ENCODE data around the gene OCIAD1. TPM values are rescaled to one million over a fixed set of nuclear protein-coding genes. Genes with fewer than 3 reads are reported as not detected.

Gene OCIAD1
- 100 to 1,000 TPM; 104 to 264 (median 115) TPM for total RNA-seq

GRCh38 chr4:48830706-48831531 is at the start of gene OCIAD1:
OCIAD1 (plus strand) TSS chr4:48831088; CDS start chr4:48832625, 1,537 bp downstream.
- no peaks in the 10 kb centered on the region for H3K27me3 ChIP-seq
- in situ Hi-C loops (cut with MboI; ENCODE audit: low pct_ligation_motif_present in 1 of 4, low pct_unique_long_range_greater_than_20kb in 1 of 4, low sequenced_read_pairs in 3 of 4) (loop anchor here in 1 of 4 donors (10.0 kb wide), 1 partner anchor 46 kb away; the partner anchor contains the start of gene FRYL), intact Hi-C loops (cut with DNase I; ENCODE audit: low total_unique reads) (loop anchor here (2.0 kb wide), 1 partner anchor 52 kb away; no protein-coding TSS in a partner anchor)
- peak within 1 kb of the TSS; percentile 90 to 96 (median 93) for H3K27ac ChIP-seq
- peaks cover 0 to 23% (median 10%) of the 10 kb centered on the region in 4 donors for H3K36me3 ChIP-seq
- H3K4me3 ChIP-seq: peak within 1 kb of the TSS; percentile 64 to 87 (median 75)
- WGBS, 2 donors (ENCODE audit: low coverage in 1 of 2): 1 to 3% methylated on average over 5 to 50 of the region's 56 CpGs
- DNase-seq: peak; percentile 98
- peaks cover 9 to 17% (median 15%) of the 10 kb centered on the region in 4 donors for H3K4me1 ChIP-seq
- TF ChIP-seq POLR2AphosphoS5 (IDR thresholded peaks at IDR 0.05) (peak; percentile 48 to 74 (median 65)), EP300 (IDR thresholded peaks at IDR 0.05; ENCODE audit: low read depth) (no peak), POLR2A (IDR thresholded peaks at IDR 0.05) (peak; percentile 40)
- no peaks in the 10 kb centered on the region for H3K9me3 ChIP-seq

DNA sequence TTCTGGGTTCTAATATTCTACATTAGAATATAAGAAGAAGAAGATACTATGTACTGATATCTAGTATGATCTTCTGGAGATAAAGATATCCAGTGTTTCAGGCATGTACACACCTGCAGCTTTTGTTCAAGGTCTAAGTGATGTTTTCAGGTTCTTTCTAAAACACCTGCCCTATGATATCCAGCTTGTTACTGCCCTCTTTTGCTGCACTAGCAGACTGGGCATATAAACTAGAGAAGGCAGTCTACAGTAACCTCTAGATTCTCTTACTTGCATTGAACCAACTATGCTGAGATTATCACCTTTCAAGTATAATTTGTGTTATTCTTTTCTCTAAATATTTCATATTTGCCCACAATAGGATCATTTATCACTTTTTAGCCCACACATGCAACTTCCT is 48.9 kb upstream of the OCIAD1 start:
- TF ChIP-seq POLR2A (IDR thresholded peaks at IDR 0.05) (no peak), EP300 (IDR thresholded peaks at IDR 0.05; ENCODE audit: low read depth) (no peak), POLR2AphosphoS5 (IDR thresholded peaks at IDR 0.05) (no peak), CTCF (IDR thresholded peaks at IDR 0.05) (no peak)
- H3K4me1 ChIP-seq: peaks cover 4 to 24% (median 20%) of the 10 kb centered on the region in 4 donors
- intact Hi-C loops (cut with DNase I; ENCODE audit: low total_unique reads): no loop called here
- no peaks in the 10 kb centered on the region for H3K27me3 ChIP-seq
- peak overlapping the region in 1 of 4 donors; percentile 98 for H3K27ac ChIP-seq
- H3K36me3 ChIP-seq: no peaks in the 10 kb centered on the region
- no peak for DNase-seq
- no peaks in the 10 kb centered on the region for H3K9me3 ChIP-seq
- no peak overlapping the region for H3K4me3 ChIP-seq
- in situ Hi-C loops (cut with MboI; ENCODE audit: low pct_ligation_motif_present in 1 of 4, low pct_unique_long_range_greater_than_20kb in 1 of 4, low sequenced_read_pairs in 3 of 4): loop anchor here in 3 of 4 donors (10.0 to 25.0 kb wide), 3 partner anchors 53 to 445 kb away; partner anchors contain the start of genes SLAIN2 (in 2 of the 3) and OCIAD1 (in 1 of the 3)

DNA sequence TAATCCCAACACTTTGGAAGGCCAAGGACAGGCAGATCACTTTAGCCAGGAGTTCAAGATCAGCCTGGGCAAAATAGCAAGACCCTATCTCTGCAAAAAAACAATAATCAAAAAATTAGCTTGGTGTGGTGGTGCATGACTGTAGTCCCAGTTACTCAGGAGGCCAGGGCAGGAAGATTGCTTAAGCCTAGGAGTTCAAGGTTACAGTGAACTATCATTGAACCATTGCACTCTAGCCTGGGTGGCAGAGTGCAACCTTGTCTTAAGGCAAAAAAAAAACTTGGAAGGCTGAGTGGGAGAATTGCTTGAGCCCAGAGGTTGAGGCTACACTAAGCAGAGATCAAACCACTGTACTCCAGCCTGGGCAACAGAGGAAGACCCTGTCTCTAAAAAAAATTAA is 45.6 kb upstream of the OCIAD1 start:
- in situ Hi-C loops (cut with MboI; ENCODE audit: low pct_ligation_motif_present in 1 of 4, low pct_unique_long_range_greater_than_20kb in 1 of 4, low sequenced_read_pairs in 3 of 4): loop anchor here in 3 of 4 donors (10.0 to 25.0 kb wide), 3 partner anchors 49 to 448 kb away; partner anchors contain the start of genes SLAIN2 (in 2 of the 3) and OCIAD1 (in 1 of the 3)
- Histone ChIP-seq H3K4me1 (peaks cover 0 to 9% (median 5%) of the 10 kb centered on the region in 4 donors), H3K9me3 (no peaks in the 10 kb centered on the region), H3K4me3 (no peak overlapping the region), H3K36me3 (no peaks in the 10 kb centered on the region), H3K27ac (no peak overlapping the region), H3K27me3 (no peaks in the 10 kb centered on the region)
- no peak for TF ChIP-seq POLR2A (IDR thresholded peaks at IDR 0.05)
- TF ChIP-seq CTCF (IDR thresholded peaks at IDR 0.05): no peak
- no peak for TF ChIP-seq EP300 (IDR thresholded peaks at IDR 0.05; ENCODE audit: low read depth)
- TF ChIP-seq POLR2AphosphoS5 (IDR thresholded peaks at IDR 0.05): no peak
- no peak for DNase-seq
- intact Hi-C loops (cut with DNase I; ENCODE audit: low total_unique reads): no loop called here

GRCh38 chr4:48786549-48786948 is 44.3 kb upstream of the OCIAD1 start:
- Histone ChIP-seq H3K9me3 (no peaks in the 10 kb centered on the region), H3K4me1 (peaks cover 0 to 1% (median 0%) of the 10 kb centered on the region in 4 donors), H3K4me3 (no peak overlapping the region), H3K36me3 (no peaks in the 10 kb centered on the region), H3K27me3 (no peaks in the 10 kb centered on the region), H3K27ac (no peak overlapping the region)
- intact Hi-C loops (cut with DNase I; ENCODE audit: low total_unique reads) (no loop called here), in situ Hi-C loops (cut with MboI; ENCODE audit: low pct_ligation_motif_present in 1 of 4, low pct_unique_long_range_greater_than_20kb in 1 of 4, low sequenced_read_pairs in 3 of 4) (loop anchor here in 3 of 4 donors (10.0 to 25.0 kb wide), 3 partner anchors 48 to 449 kb away; partner anchors contain the start of genes SLAIN2 (in 2 of the 3) and OCIAD1 (in 1 of the 3))
- no peak for TF ChIP-seq POLR2AphosphoS5 (IDR thresholded peaks at IDR 0.05)
- no peak for TF ChIP-seq POLR2A (IDR thresholded peaks at IDR 0.05)
- no peak for TF ChIP-seq CTCF (IDR thresholded peaks at IDR 0.05)
- TF ChIP-seq EP300 (IDR thresholded peaks at IDR 0.05; ENCODE audit: low read depth): no peak
- 91 to 92% methylated on average over 1 to 2 of the region's 2 CpGs for WGBS, 2 donors (ENCODE audit: low coverage in 1 of 2)
- no peak for DNase-seq
